Neural cell (in vitro differentiated cells): ENCODE results near the gene PHYH. TPM values are rescaled to one million over a fixed set of nuclear protein-coding genes. Genes with fewer than 3 reads are reported as not detected.

Source experiments
- H2AFZ ChIP-seq: fragments of 200-600, 300-800 bp; sonication (generic), shearing (Covaris generic); 2 replicates; pipeline ENCODE4 v1.6.0; 2014; ENCODE audit warnings: low read depth, mild to moderate bottlenecking, antibody characterized with exemption, low read length, moderate library complexity
- H3F3A ChIP-seq: fragments of 200-600 bp; shearing (Covaris generic); 2 replicates; pipeline ENCODE4 v1.6.1; 2016; ENCODE audit warnings: mild to moderate bottlenecking, moderate library complexity, mixed read lengths, antibody characterized with exemption, low read length; ENCODE audit not compliant: insufficient read depth, poor library complexity, severe bottlenecking
- H3K27ac ChIP-seq: fragments of 200-600, 300-800 bp; sonication (generic), shearing (Covaris generic); 2 replicates; pipeline ENCODE4 v1.5.1; 2014; ENCODE audit warnings: mild to moderate bottlenecking, low read length, moderate library complexity
- H3K27me3 ChIP-seq: fragments of 300-800, 200-600 bp; sonication (generic), shearing (Covaris generic); 2 replicates; pipeline ENCODE4 v1.6.0; 2014; ENCODE audit warnings: mild to moderate bottlenecking, low read depth, low read length, moderate library complexity; ENCODE audit not compliant: insufficient read depth
- H3K36me3 ChIP-seq: fragments of 300-800, 200-600 bp; sonication (generic), shearing (Covaris generic); 2 replicates; pipeline ENCODE4 v1.5.1; 2014; ENCODE audit warnings: mild to moderate bottlenecking, antibody characterized with exemption, low read length, moderate library complexity; ENCODE audit not compliant: insufficient read depth
- H3K4me2 ChIP-seq: fragments of 300-800, 200-600 bp; sonication (generic), shearing (Covaris generic); 2 replicates; pipeline ENCODE4 v1.6.0; 2014; ENCODE audit warnings: mild to moderate bottlenecking, low read length
- H3K4me3 ChIP-seq: fragments of 300-800, 200-600 bp; sonication (generic), shearing (Covaris generic); 2 replicates; pipeline ENCODE4 v1.5.1; 2014; ENCODE audit warnings: mild to moderate bottlenecking, low read length, moderate library complexity
- H3K79me2 ChIP-seq: fragments of 200-600 bp; shearing (Covaris generic); replicated peaks from 2 replicates; pipeline ENCODE4 v1.6.0; 2014; ENCODE audit warnings: mild to moderate bottlenecking, low read length, moderate library complexity; ENCODE audit not compliant: insufficient read depth
- H3K9ac ChIP-seq: fragments of 300-800, 200-600 bp; sonication (generic), shearing (Covaris generic); 2 replicates; pipeline ENCODE4 v1.6.1; 2016; ENCODE audit warnings: mild to moderate bottlenecking, low read length, mixed read lengths
- H3K9me2 ChIP-seq: fragments of 200-600 bp; shearing (Covaris generic); 2 replicates; pipeline ENCODE4 v1.6.1; 2016; ENCODE audit warnings: mild to moderate bottlenecking, low read length, mixed read lengths; ENCODE audit not compliant: insufficient read depth
- H3K9me3 ChIP-seq: fragments of 200-600, 300-800 bp; sonication (generic), shearing (Covaris generic); 2 replicates; pipeline ENCODE4 v1.6.1; 2016; ENCODE audit warnings: mild to moderate bottlenecking, mixed run types, low read length, moderate library complexity, mixed read lengths
- H4K20me1 ChIP-seq: fragments of 200-600 bp; shearing (Covaris generic); 2 replicates; pipeline ENCODE4 v1.6.1; 2016; ENCODE audit warnings: mild to moderate bottlenecking, mixed run types; ENCODE audit not compliant: insufficient read depth
- CTCF ChIP-seq: fragments of 450-650 bp; IDR thresholded peaks from 2 replicates; pipeline ENCODE4 v1.5.1; 2014; ENCODE audit warnings: antibody characterized with exemption, mild to moderate bottlenecking, moderate library complexity; ENCODE audit not compliant: poor library complexity, severe bottlenecking
- EP300 ChIP-seq: fragments of 450-650 bp; conservative IDR thresholded peaks from 2 replicates; pipeline ENCODE4 v1.6.1; 2014; ENCODE audit warnings: antibody characterized with exemption, mild to moderate bottlenecking, moderate library complexity; ENCODE audit not compliant: poor library complexity, severe bottlenecking
- EZH2 ChIP-seq: fragments of 200-600, 300-800 bp; shearing (Covaris generic), sonication (generic); IDR thresholded peaks from 2 replicates; pipeline ENCODE4 v1.6.1; 2014; ENCODE audit warnings: antibody characterized with exemption, low read length, borderline replicate concordance, mild to moderate bottlenecking; ENCODE audit not compliant: insufficient read depth, poor library complexity, severe bottlenecking
- MXI1 ChIP-seq: fragments of 450-650 bp; conservative IDR thresholded peaks from 2 replicates; pipeline ENCODE4 v1.6.1; 2014; ENCODE audit warnings: antibody characterized with exemption, mild to moderate bottlenecking; ENCODE audit not compliant: poor library complexity, severe bottlenecking
- POLR2AphosphoS5 ChIP-seq: IDR thresholded peaks from 2 replicates; pipeline ENCODE4 v1.6.1; 2012
- RAD21 ChIP-seq: fragments of 450-650 bp; conservative IDR thresholded peaks from 2 replicates; pipeline ENCODE4 v1.6.1; 2014; ENCODE audit warnings: antibody characterized with exemption, mild to moderate bottlenecking, moderate library complexity
- SMC3 ChIP-seq: fragments of 450-650 bp; conservative IDR thresholded peaks from 2 replicates; pipeline ENCODE4 v1.6.1; 2014; ENCODE audit warnings: antibody characterized with exemption, mild to moderate bottlenecking, moderate library complexity; ENCODE audit not compliant: poor library complexity
- TAF1 ChIP-seq: IDR thresholded peaks from 2 replicates; pipeline ENCODE4 v1.6.1; 2012; ENCODE audit warnings: low read depth
- polyA plus RNA-seq: library from polyadenylated mRNA; depleted of rRNA; stranded (reverse); fragments of >200 nt; gene quantifications from 2 replicates; pipeline ENCODE4 v1.2.3, GENCODE V29; 2014
- TF ChIP-seq, protein P1 (sequence below): IDR thresholded peaks from 2 replicates; pipeline ENCODE4 v1.6.1; 2012; ENCODE audit warnings: borderline replicate concordance

PHYH gene
- polyA plus RNA-seq, 1 donor from 2014 or later: 7.7 TPM

GRCh38 chr10:13262433-13262832, 37.4 kb downstream of the PHYH start:
- Histone ChIP-seq H3K9me2 (no peaks in the 10 kb centered on the region), H3K9me3 (no peaks in the 10 kb centered on the region), H3K9ac (no peak overlapping the region), H3K36me3 (no peaks in the 10 kb centered on the region), H3K79me2 (no peaks in the 10 kb centered on the region), H3K27me3 (no peaks in the 10 kb centered on the region), H2AFZ (no peak overlapping the region), H4K20me1 (no peaks in the 10 kb centered on the region), H3K27ac (no peak overlapping the region), H3F3A (no peaks in the 10 kb centered on the region), H3K4me3 (no peak overlapping the region), H3K4me2 (no peak overlapping the region)
- TF ChIP-seq SMC3: no peak
- no peak for TF ChIP-seq CTCF
- TF ChIP-seq EZH2: no peak
- no peak for TF ChIP-seq TAF1

DNA sequence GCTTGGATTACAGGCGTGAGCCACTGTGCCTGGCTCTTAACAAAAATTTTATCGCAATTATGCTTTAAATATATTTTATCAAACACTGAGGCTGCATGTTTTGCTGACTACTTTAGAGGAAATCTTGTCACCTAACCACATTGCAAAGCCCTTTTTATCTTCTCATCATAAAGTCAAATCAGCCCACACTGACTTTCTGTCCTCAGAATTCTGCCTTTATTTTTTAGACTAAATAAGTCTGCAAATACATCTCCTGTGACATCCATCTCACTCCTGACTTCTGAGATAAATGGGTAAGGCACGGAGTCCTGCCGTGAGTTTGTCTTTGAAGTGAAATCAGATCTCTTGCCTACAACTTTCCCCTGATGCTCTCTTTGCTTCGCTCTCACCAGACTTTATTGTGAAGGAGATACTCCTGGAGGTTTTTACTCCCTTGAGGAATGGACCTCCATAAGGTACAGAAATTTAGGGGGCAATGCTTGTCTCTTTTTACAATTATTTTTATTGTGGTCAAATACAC, 42.2 kb downstream of the PHYH start:
- Histone ChIP-seq H3K79me2 (no peaks in the 10 kb centered on the region), H3F3A (no peaks in the 10 kb centered on the region), H3K27me3 (no peaks in the 10 kb centered on the region), H4K20me1 (no peaks in the 10 kb centered on the region), H3K4me2 (no peak overlapping the region), H3K9me3 (no peaks in the 10 kb centered on the region), H3K9me2 (no peaks in the 10 kb centered on the region), H2AFZ (no peak overlapping the region), H3K27ac (no peak overlapping the region), H3K4me3 (no peak overlapping the region), H3K9ac (no peak overlapping the region), H3K36me3 (no peaks in the 10 kb centered on the region)
- TF ChIP-seq CTCF (no peak), RAD21 (no peak), EP300 (no peak), MXI1 (no peak), POLR2AphosphoS5 (no peak), EZH2 (no peak), TAF1 (no peak), SMC3 (no peak)
- TF ChIP-seq, protein P1, sequence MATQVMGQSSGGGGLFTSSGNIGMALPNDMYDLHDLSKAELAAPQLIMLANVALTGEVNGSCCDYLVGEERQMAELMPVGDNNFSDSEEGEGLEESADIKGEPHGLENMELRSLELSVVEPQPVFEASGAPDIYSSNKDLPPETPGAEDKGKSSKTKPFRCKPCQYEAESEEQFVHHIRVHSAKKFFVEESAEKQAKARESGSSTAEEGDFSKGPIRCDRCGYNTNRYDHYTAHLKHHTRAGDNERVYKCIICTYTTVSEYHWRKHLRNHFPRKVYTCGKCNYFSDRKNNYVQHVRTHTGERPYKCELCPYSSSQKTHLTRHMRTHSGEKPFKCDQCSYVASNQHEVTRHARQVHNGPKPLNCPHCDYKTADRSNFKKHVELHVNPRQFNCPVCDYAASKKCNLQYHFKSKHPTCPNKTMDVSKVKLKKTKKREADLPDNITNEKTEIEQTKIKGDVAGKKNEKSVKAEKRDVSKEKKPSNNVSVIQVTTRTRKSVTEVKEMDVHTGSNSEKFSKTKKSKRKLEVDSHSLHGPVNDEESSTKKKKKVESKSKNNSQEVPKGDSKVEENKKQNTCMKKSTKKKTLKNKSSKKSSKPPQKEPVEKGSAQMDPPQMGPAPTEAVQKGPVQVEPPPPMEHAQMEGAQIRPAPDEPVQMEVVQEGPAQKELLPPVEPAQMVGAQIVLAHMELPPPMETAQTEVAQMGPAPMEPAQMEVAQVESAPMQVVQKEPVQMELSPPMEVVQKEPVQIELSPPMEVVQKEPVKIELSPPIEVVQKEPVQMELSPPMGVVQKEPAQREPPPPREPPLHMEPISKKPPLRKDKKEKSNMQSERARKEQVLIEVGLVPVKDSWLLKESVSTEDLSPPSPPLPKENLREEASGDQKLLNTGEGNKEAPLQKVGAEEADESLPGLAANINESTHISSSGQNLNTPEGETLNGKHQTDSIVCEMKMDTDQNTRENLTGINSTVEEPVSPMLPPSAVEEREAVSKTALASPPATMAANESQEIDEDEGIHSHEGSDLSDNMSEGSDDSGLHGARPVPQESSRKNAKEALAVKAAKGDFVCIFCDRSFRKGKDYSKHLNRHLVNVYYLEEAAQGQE: no peak
